ENCODE results near the gene CAMKK2. TPM values are rescaled to one million over a fixed set of nuclear protein-coding genes. Genes with fewer than 3 reads are reported as not detected.

The CAMKK2 gene
- total and polyA plus RNA-seq, 8 donors, result 36.4 to 47.8 (median 44.4) TPM

- no peak for TF ChIP-seq CTCF (IDR thresholded peaks at IDR 0.05)
- peak overlapping the region; percentile 53 to 91 for H3K27ac ChIP-seq
- peaks cover 10 to 47% of the 10 kb centered on the region in 2 donors for H3K4me1 ChIP-seq
- DNase-seq (peak in 1 of 4 donors; percentile 83), ATAC-seq (peak; percentile 13)
- H3K4me3 ChIP-seq, result no peak overlapping the region
- H3K27me3 ChIP-seq, result no peaks in the 10 kb centered on the region
- intact Hi-C loops (cut with DNase I), result no loop called here
- H3K9me3 ChIP-seq, result no peaks in the 10 kb centered on the region
- peaks cover 0 to 44% of the 10 kb centered on the region in 2 donors for H3K36me3 ChIP-seq
Measured at GRCh38 chr12:121279071-121279375, 17.5 kb downstream of the CAMKK2 start.

GRCh38 chr12:121278169-121279070, 18.1 kb downstream of the CAMKK2 start:
- H3K27me3 ChIP-seq, result no peaks in the 10 kb centered on the region
- peaks cover 0 to 44% of the 10 kb centered on the region in 2 donors for H3K36me3 ChIP-seq
- DNase-seq (peak in 1 of 4 donors; percentile 77), ATAC-seq (peak; percentile 47)
- no peaks in the 10 kb centered on the region for H3K9me3 ChIP-seq
- intact Hi-C loops (cut with DNase I), result no loop called here
- H3K4me3 ChIP-seq, result no peak overlapping the region
- peak overlapping the region; percentile 53 to 91 for H3K27ac ChIP-seq
- H3K4me1 ChIP-seq, result peaks cover 10 to 44% of the 10 kb centered on the region in 2 donors
- TF ChIP-seq CTCF (IDR thresholded peaks at IDR 0.05), result no peak

- no peak for ATAC-seq
- no peak overlapping the region for H3K4me3 ChIP-seq
- peak in 1 of 2 donors; percentile 4 for TF ChIP-seq CTCF (IDR thresholded peaks at IDR 0.05)
- H3K36me3 ChIP-seq, result peaks cover 0 to 44% of the 10 kb centered on the region in 2 donors
- H3K4me1 ChIP-seq, result peaks cover 10 to 41% of the 10 kb centered on the region in 2 donors
- peak overlapping the region in 1 of 2 donors; percentile 91 for H3K27ac ChIP-seq
- H3K27me3 ChIP-seq, result no peaks in the 10 kb centered on the region
- DNase-seq, result no peak
- no peaks in the 10 kb centered on the region for H3K9me3 ChIP-seq
- intact Hi-C loops (cut with DNase I), result no loop called here
Measured at GRCh38 chr12:121277374-121277759, 19.1 kb downstream of the CAMKK2 start.

DNA sequence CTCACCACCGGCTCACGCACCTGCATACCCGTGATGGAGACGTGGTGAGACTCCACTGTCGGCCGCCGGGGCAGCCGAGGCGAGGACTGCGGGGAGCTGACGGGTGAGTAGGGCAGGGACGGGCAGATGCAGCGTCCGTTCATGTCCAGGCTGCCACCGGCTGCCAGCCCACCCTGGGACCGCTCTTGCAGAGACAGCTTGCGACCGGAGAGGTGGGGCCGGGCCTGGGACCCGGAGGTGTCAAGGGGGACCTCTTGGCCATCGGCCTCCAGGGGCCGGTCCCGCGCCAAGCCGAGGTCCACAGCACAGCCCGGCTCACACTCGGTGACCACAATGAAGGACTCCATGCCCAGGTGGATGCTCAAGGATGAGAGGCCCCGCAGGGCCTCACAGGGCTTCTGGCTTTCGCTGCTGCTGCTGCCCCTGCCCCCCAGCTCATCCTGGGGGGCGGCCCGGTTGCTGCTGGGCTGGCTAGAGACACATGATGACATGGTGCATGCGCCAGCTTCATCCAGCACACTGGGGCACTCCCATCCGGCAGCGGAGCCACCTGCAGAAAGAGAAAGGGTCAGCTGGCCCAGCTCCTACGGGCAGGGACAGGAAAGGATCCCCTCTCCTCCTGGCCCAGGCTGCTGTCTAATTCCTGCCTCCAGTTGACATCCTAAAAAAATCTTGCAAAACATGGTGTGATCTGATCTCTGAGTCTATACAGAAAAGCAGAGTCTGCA, 22.3 kb downstream of the CAMKK2 start:
- H3K9me3 ChIP-seq, result no peaks in the 10 kb centered on the region
- H3K27me3 ChIP-seq, result no peaks in the 10 kb centered on the region
- no peak overlapping the region for H3K27ac ChIP-seq
- intact Hi-C loops (cut with DNase I), result no loop called here
- H3K4me1 ChIP-seq, result peaks cover 6 to 32% of the 10 kb centered on the region in 2 donors
- no peak for DNase-seq
- H3K36me3 ChIP-seq, result peaks cover 0 to 53% of the 10 kb centered on the region in 2 donors
- no peak overlapping the region for H3K4me3 ChIP-seq
- ATAC-seq, result no peak
- no peak for TF ChIP-seq CTCF (IDR thresholded peaks at IDR 0.05)

GRCh38 chr12:121273364-121273896, 23.1 kb downstream of the CAMKK2 start:
- intact Hi-C loops (cut with DNase I), result no loop called here
- no peak for TF ChIP-seq CTCF (IDR thresholded peaks at IDR 0.05)
- H3K4me1 ChIP-seq, result peaks cover 0 to 25% of the 10 kb centered on the region in 2 donors
- DNase-seq (no peak), ATAC-seq (no peak)
- H3K27ac ChIP-seq, result no peak overlapping the region
- H3K9me3 ChIP-seq, result no peaks in the 10 kb centered on the region
- no peak overlapping the region for H3K4me3 ChIP-seq
- H3K27me3 ChIP-seq, result no peaks in the 10 kb centered on the region
- peaks cover 0 to 57% of the 10 kb centered on the region in 2 donors for H3K36me3 ChIP-seq

Data from left lung (tissue), 10 donors.